HG02852 (cell line): ENCODE results near the gene FNDC3B.

Source experiments
- ATAC-seq: cut with Tn5 transposase; IDR thresholded peaks from one replicate; pipeline ENCODE4 v1.9.1; 2021; ENCODE audit warnings: mild to moderate bottlenecking, moderate library complexity; ENCODE audit not compliant: unreplicated experiment

Gene FNDC3B

GRCh38 chr3:172161959-172162358, 122.6 kb downstream of the FNDC3B start:
- no peak for ATAC-seq

- no peak for ATAC-seq
Observed at GRCh38 chr3:172163320-172163719, 123.9 kb downstream of the FNDC3B start.

GRCh38 chr3:172164620-172165362, 125.4 kb downstream of the FNDC3B start:
- ATAC-seq = no peak

- ATAC-seq = no peak
Observed at GRCh38 chr3:172166261-172166660, 126.9 kb downstream of the FNDC3B start.

- no peak for ATAC-seq
Observed at GRCh38 chr3:172166890-172167289, 127.5 kb downstream of the FNDC3B start.

GRCh38 chr3:172167892-172168648, 128.7 kb downstream of the FNDC3B start:
- no peak for ATAC-seq

GRCh38 chr3:172170073-172170709, 130.8 kb downstream of the FNDC3B start:
- ATAC-seq = no peak

- ATAC-seq = no peak
Observed at GRCh38 chr3:172170841-172171240, 131.5 kb downstream of the FNDC3B start.

- no peak for ATAC-seq
Observed at GRCh38 chr3:172171396-172172075, 132.2 kb downstream of the FNDC3B start.

GRCh38 chr3:172173316-172174254, 134.2 kb downstream of the FNDC3B start:
- ATAC-seq = no peak

- ATAC-seq = no peak
Observed at GRCh38 chr3:172174513-172175253, 135.3 kb downstream of the FNDC3B start.

- no peak for ATAC-seq
Observed at GRCh38 chr3:172175254-172175599, 135.8 kb downstream of the FNDC3B start.

- ATAC-seq = no peak
Observed at GRCh38 chr3:172176061-172176770, 136.8 kb downstream of the FNDC3B start.

GRCh38 chr3:172177046-172177445, 137.7 kb downstream of the FNDC3B start:
- no peak for ATAC-seq

GRCh38 chr3:172177803-172178316, 138.5 kb downstream of the FNDC3B start:
- no peak for ATAC-seq

- no peak for ATAC-seq
Observed at GRCh38 chr3:172179680-172180399, 140.5 kb downstream of the FNDC3B start.

- no peak for ATAC-seq
Observed at GRCh38 chr3:172180473-172180872, 141.1 kb downstream of the FNDC3B start.
